PC-3 (cell line): ENCODE measurements around the gene STYK1. TPM values are rescaled to one million over a fixed set of nuclear protein-coding genes. Genes with fewer than 3 reads are reported as not detected.

Source experiments
- ATAC-seq: fragments of 200-7000 bp; cut with Tn5 transposase; 2 replicates; pipeline ENCODE4 v1.9.1; 2020; ENCODE audit warnings: mild to moderate bottlenecking, moderate library complexity
- BruUV-seq: library from RNA; stranded (reverse); fragments of 400-500 nt; replicated peaks from 2 replicates; lab custom pipeline; 2021; lab: Mats Ljungman, UMichigan
- CTCF ChIA-PET: fragments of 300-600 bp; sonication (Branson Sonifier 250); formaldehyde crosslinking; loops from one replicate; lab custom pipeline; 2022; ENCODE audit warnings: antibody characterized with exemption; lab: Charles Lee
- POLR2A ChIA-PET: fragments of 300-600 bp; sonication (Branson Sonifier 250); formaldehyde crosslinking; loops from one replicate; lab custom pipeline; 2022; ENCODE audit warnings: antibody characterized with exemption; ENCODE audit not compliant: unreplicated experiment; lab: Charles Lee
- DNase-seq: peaks from one replicate; pipeline ENCODE4 v3.0.0-alpha.2; 2015
- H2AFZ ChIP-seq: fragments of 300-600 bp; sonication (generic); 2 replicates; pipeline ENCODE4 v1.6.0; 2016; ENCODE audit warnings: antibody characterized with exemption, low read length
- H3F3A ChIP-seq: fragments of 300-600 bp; sonication (generic); one replicate; pipeline ENCODE4 v1.6.0; 2017; ENCODE audit warnings: antibody characterized with exemption, low read length, control low read depth, mild to moderate bottlenecking; ENCODE audit not compliant: unreplicated experiment
- H3K27ac ChIP-seq: fragments of 300-600 bp; sonication (generic); 2 replicates; pipeline ENCODE4 v1.5.1; 2016; ENCODE audit warnings: mild to moderate bottlenecking, low read length
- H3K27me3 ChIP-seq: fragments of 300-600 bp; sonication (generic); 2 replicates; pipeline ENCODE4 v1.6.1; 2016; ENCODE audit warnings: low read length, mixed read lengths
- H3K36me3 ChIP-seq: fragments of 300-600 bp; sonication (generic); 2 replicates; pipeline ENCODE4 v1.6.1; 2016; ENCODE audit warnings: low read depth, mixed run types, low read length, mixed read lengths
- H3K4me1 ChIP-seq: fragments of 300-600 bp; sonication (generic); 2 replicates; pipeline ENCODE4 v1.5.1; 2016; ENCODE audit warnings: low read length; ENCODE audit not compliant: insufficient read depth
- H3K4me2 ChIP-seq: fragments of 300-600 bp; sonication (generic); 2 replicates; pipeline ENCODE4 v1.6.0; 2016; ENCODE audit warnings: low read length
- H3K4me3 ChIP-seq: fragments of 300-600 bp; sonication (generic); 2 replicates; pipeline ENCODE4 v1.5.1; 2016; ENCODE audit warnings: mild to moderate bottlenecking, low read length, mixed read lengths
- H3K79me2 ChIP-seq: fragments of 300-600 bp; sonication (generic); 2 replicates; pipeline ENCODE4 v1.6.1; 2017; ENCODE audit warnings: low read length, mixed read lengths
- H3K9ac ChIP-seq: fragments of 300-600 bp; sonication (generic); 2 replicates; pipeline ENCODE4 v1.6.0; 2016; ENCODE audit warnings: mild to moderate bottlenecking, low read length
- H3K9me2 ChIP-seq: fragments of 300-600 bp; sonication (generic); replicated peaks from 2 replicates; pipeline ENCODE4 v1.6.1; 2016; ENCODE audit warnings: mixed run types, low read length, mixed read lengths
- H3K9me3 ChIP-seq: fragments of 300-600 bp; sonication (generic); 2 replicates; pipeline ENCODE4 v1.6.1; 2016; ENCODE audit warnings: low read length, mixed read lengths
- H4K20me1 ChIP-seq: fragments of 300-600 bp; sonication (generic); 2 replicates; pipeline ENCODE4 v1.6.1; 2016; ENCODE audit warnings: low read length, mixed read lengths
- EZH2 ChIP-seq: fragments of 300-600 bp; sonication (generic); IDR thresholded peaks from one replicate; pipeline ENCODE4 v1.6.1; 2017; ENCODE audit warnings: antibody characterized with exemption, mild to moderate bottlenecking, low read length; ENCODE audit not compliant: unreplicated experiment
- EZH2phosphoT487 ChIP-seq: fragments of 300-600 bp; sonication (generic); IDR thresholded peaks from 2 replicates; pipeline ENCODE4 v1.6.1; 2018; ENCODE audit warnings: mild to moderate bottlenecking, antibody characterized with exemption, low read length, borderline replicate concordance
- intact Hi-C: fragments of 100-400 bp; cut with micrococcal nuclease; formaldehyde crosslinking; loops from 2 replicates; pipeline ENCODE4 v1.9.0; 2023
- total RNA-seq: library from RNA; depleted of rRNA; stranded (reverse); fragments of >200 nt; gene quantifications from 2 replicates; pipeline ENCODE4 v1.2.3, GENCODE V29; 2014
- TF ChIP-seq, protein P1 (sequence below): fragments of 300-600 bp; sonication (generic); conservative IDR thresholded peaks from 2 replicates; pipeline ENCODE4 v1.5.1; 2017; ENCODE audit warnings: antibody characterized with exemption, low read depth, mild to moderate bottlenecking, low read length

The STYK1 gene
- total RNA-seq, 1 experiment from 2014 or later, result 4.3 TPM

DNA sequence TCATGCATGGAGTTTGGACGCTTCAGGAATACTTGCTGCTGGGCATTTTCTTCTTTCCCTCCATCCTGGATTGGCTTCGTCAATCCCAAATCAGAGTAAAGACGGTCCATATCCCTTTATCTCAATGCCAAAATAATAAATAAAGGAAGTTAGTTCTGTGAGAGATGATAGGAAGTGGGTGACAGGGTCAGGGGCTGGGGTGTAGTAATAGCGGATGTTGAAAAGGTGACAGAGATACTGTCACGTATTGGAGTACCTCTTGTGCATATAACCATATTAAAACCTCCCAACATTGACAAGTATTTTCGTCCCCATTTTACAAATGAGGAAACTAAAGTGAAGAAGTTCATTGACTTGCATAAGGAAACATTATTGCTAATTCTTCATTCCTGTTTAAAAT, 72.9 kb downstream of the STYK1 start:
- Histone ChIP-seq H3K27me3 (no peaks in the 10 kb centered on the region), H3K4me1 (peaks cover 6% of the 10 kb centered on the region; the same call in 1 of the 2 replicates), H3K9me2 (no peaks in the 10 kb centered on the region), H3K9me3 (no peaks in the 10 kb centered on the region), H3K27ac (no peak overlapping the region), H4K20me1 (no peaks in the 10 kb centered on the region), H3F3A (no peaks in the 10 kb centered on the region), H2AFZ (no peak overlapping the region), H3K4me3 (no peak overlapping the region), H3K79me2 (no peaks in the 10 kb centered on the region), H3K4me2 (no peak overlapping the region), H3K36me3 (peaks cover 3% of the 10 kb centered on the region; the same call in 1 of the 2 replicates), H3K9ac (no peak overlapping the region)
- ChIA-PET POLR2A (no interaction called here), CTCF (no interaction called here)
- BruUV-seq, result no TSS peak
- no peak for ATAC-seq
- intact Hi-C loops, result no loop called here
- TF ChIP-seq EZH2phosphoT487 (no peak), EZH2 (no peak)
- TF ChIP-seq, protein P1, sequence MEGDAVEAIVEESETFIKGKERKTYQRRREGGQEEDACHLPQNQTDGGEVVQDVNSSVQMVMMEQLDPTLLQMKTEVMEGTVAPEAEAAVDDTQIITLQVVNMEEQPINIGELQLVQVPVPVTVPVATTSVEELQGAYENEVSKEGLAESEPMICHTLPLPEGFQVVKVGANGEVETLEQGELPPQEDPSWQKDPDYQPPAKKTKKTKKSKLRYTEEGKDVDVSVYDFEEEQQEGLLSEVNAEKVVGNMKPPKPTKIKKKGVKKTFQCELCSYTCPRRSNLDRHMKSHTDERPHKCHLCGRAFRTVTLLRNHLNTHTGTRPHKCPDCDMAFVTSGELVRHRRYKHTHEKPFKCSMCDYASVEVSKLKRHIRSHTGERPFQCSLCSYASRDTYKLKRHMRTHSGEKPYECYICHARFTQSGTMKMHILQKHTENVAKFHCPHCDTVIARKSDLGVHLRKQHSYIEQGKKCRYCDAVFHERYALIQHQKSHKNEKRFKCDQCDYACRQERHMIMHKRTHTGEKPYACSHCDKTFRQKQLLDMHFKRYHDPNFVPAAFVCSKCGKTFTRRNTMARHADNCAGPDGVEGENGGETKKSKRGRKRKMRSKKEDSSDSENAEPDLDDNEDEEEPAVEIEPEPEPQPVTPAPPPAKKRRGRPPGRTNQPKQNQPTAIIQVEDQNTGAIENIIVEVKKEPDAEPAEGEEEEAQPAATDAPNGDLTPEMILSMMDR, result no peak
- no peak for DNase-seq

- no peaks in the 10 kb centered on the region for H3K9me3 ChIP-seq
- H4K20me1 ChIP-seq, result no peaks in the 10 kb centered on the region
- DNase-seq, result no peak
- no peaks in the 10 kb centered on the region for H3K9me2 ChIP-seq
- no peak overlapping the region for H2AFZ ChIP-seq
- peaks cover 6% of the 10 kb centered on the region; the same call in 1 of the 2 replicates for H3K4me1 ChIP-seq
- TF ChIP-seq EZH2phosphoT487 (no peak), EZH2 (no peak)
- TF ChIP-seq, protein P1, result no peak
- ATAC-seq, result no peak
- no peak overlapping the region for H3K9ac ChIP-seq
- no peak overlapping the region for H3K4me2 ChIP-seq
- peaks cover 3% of the 10 kb centered on the region; the same call in 1 of the 2 replicates for H3K36me3 ChIP-seq
- H3K79me2 ChIP-seq, result no peaks in the 10 kb centered on the region
- H3K4me3 ChIP-seq, result no peak overlapping the region
- no TSS peak for BruUV-seq
- no peaks in the 10 kb centered on the region for H3F3A ChIP-seq
- POLR2A ChIA-PET, result no interaction called here
- no peak overlapping the region for H3K27ac ChIP-seq
- intact Hi-C loops, result no loop called here
- CTCF ChIA-PET, result no interaction called here
- no peaks in the 10 kb centered on the region for H3K27me3 ChIP-seq
Observed at GRCh38 chr12:10595881-10596280, 78.0 kb downstream of the STYK1 start.

DNA sequence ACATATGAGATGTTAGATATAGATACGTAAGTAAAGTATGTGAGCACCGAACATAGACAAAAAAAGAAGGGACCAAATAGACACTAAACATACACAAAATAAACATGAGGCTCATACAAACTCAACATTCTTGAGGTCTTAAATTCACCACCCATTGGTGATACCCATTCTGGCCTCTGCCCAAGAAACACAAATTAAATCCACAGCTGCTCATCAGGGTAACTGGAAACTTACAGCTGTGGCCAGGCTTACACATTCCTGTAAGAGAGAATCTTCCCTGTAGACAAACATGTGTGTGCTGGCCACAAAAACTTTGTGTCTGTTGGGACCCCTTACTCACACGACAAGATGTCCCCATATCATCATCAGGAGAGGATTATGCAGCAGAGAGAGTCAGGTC, 82.9 kb downstream of the STYK1 start:
- CTCF ChIA-PET, result no interaction called here
- intact Hi-C loops, result no loop called here
- Histone ChIP-seq H3K9ac (no peak overlapping the region), H3K79me2 (no peaks in the 10 kb centered on the region), H3K4me1 (no peaks in the 10 kb centered on the region), H3K27ac (no peak overlapping the region), H2AFZ (no peak overlapping the region), H3K36me3 (no peaks in the 10 kb centered on the region), H3K9me2 (no peaks in the 10 kb centered on the region), H3K27me3 (no peaks in the 10 kb centered on the region), H3F3A (peaks cover 3% of the 10 kb centered on the region), H4K20me1 (no peaks in the 10 kb centered on the region), H3K4me3 (no peak overlapping the region), H3K4me2 (no peak overlapping the region), H3K9me3 (no peaks in the 10 kb centered on the region)
- no peak for TF ChIP-seq EZH2
- no TSS peak for BruUV-seq
- DNase-seq, result no peak
- POLR2A ChIA-PET, result no interaction called here
- ATAC-seq, result no peak
